AG09319 (cell line): ENCODE data around the gene TFDP2.
"Not testable (repeated sequence)": the region's sequence is repeated elsewhere in the genome, so short reads cannot be mapped to it uniquely, and the experiment has no call there.

ENCODE experiments used
- DNase-seq: peaks from one replicate; pipeline ENCODE4 v3.0.0-alpha.2; 2010; ENCODE audit warnings: low read depth; ENCODE audit errors: extremely low read depth
- TF ChIP-seq, protein P1 (sequence below): IDR thresholded peaks from 2 replicates; pipeline ENCODE4 v1.5.1; 2011; ENCODE audit warnings: low read depth, mild to moderate bottlenecking, inconsistent platforms, low read length, moderate library complexity

TFDP2 gene

GRCh38 chr3:142019794-142020320, 129.5 kb downstream of the TFDP2 start:
- TF ChIP-seq, protein P1, sequence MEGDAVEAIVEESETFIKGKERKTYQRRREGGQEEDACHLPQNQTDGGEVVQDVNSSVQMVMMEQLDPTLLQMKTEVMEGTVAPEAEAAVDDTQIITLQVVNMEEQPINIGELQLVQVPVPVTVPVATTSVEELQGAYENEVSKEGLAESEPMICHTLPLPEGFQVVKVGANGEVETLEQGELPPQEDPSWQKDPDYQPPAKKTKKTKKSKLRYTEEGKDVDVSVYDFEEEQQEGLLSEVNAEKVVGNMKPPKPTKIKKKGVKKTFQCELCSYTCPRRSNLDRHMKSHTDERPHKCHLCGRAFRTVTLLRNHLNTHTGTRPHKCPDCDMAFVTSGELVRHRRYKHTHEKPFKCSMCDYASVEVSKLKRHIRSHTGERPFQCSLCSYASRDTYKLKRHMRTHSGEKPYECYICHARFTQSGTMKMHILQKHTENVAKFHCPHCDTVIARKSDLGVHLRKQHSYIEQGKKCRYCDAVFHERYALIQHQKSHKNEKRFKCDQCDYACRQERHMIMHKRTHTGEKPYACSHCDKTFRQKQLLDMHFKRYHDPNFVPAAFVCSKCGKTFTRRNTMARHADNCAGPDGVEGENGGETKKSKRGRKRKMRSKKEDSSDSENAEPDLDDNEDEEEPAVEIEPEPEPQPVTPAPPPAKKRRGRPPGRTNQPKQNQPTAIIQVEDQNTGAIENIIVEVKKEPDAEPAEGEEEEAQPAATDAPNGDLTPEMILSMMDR = no peak
- DNase-seq = no peak

DNA sequence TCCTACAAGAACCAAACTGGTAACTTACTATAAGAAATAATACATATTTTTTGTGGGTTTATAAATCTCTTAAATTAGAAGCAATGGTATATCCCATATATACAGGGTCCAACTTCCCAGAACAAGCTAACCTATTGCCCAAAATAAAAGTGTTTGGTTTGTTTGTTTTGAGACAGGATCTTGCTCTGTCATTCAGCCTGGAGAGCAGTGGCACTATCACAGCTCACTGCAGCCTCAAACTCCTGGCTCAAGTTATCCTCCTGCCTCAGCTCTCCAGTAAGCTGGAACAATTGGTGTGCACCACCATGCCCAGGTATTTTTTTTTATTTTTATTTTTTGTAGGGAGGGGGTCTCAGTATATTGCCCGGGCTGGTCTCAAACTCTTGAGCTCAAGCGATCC, 135.4 kb downstream of the TFDP2 start:
- TF ChIP-seq, protein P1 = no peak
- no peak for DNase-seq

GRCh38 chr3:142013326-142013980, 135.9 kb downstream of the TFDP2 start:
- no peak for DNase-seq
- TF ChIP-seq, protein P1 = no peak

GRCh38 chr3:142009029-142009428, 140.3 kb downstream of the TFDP2 start:
- TF ChIP-seq, protein P1 = no peak
- DNase-seq = no peak

DNA sequence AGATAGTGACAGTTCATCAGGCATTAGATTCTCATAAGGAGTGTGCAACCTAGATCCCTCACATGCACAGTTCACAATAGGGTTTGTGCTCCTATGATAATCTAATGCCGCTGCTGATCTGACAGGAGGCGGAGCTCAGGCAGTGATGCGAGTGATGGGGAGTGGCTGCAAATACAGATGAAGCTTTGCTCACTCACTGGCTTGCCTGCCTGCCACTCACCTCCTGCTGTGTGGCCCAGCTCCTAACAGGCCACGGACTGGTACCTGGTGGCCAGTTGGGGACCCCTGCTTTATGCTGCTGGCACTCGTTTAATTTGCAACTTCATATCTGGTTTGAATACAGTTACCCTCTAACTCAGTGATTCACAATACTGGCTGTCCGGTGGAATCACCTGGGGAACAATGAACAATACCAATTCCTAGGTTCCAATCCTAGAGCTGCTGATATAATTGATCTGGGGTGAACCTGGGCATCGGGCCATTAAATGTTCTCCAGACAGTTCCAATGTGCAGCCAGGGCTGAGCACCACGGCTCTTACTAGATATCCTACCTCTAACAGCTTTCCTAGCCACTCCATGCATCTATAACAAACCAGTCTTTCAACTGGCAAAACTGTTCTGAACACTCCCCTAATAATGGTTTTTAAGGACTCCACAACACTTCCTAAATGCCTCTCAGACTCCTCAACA, 141.5 kb downstream of the TFDP2 start:
- TF ChIP-seq, protein P1 = no peak
- DNase-seq = no peak

DNA sequence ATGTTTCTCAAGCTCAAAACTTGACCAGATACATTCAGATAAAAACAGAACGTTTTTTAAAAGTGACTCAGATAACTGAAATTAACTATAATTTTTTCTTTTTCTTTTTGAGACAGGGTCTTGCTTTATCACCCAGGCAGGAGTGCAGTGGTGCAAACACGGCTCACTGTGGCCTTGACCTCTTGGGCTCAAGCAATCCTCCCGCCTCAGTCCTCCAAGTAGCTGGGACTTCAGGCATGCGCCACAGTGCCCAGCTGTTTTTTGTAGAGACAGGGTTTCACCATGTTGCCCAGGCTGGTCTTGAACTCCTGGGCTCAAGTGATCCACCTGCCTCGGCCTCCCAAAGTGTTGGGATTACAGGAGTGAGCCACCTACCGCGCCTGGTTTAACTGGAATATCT, 144.4 kb downstream of the TFDP2 start:
- not testable (repeated sequence) for DNase-seq

- TF ChIP-seq, protein P1 = no peak
- DNase-seq = no peak
Observed at GRCh38 chr3:142004025-142004424, 145.3 kb downstream of the TFDP2 start.
